Uterus (tissue), 4 donors: ENCODE data around the gene CAMK1D. TPM values are rescaled to one million over a fixed set of nuclear protein-coding genes. Genes with fewer than 3 reads are reported as not detected.

ENCODE experiments used
- DNase-seq, 2 donors: peaks; one replicate each; pipeline ENCODE4 v3.0.0-alpha.2; 2019 to 2020
- H3K27ac ChIP-seq, 2 donors: fragments of 200-600 bp; sonication (generic); 1 replicate in 1 of 2; 2 replicates in 1 of 2; pipeline ENCODE4 v1.5.1; 2016 to 2018
- H3K27me3 ChIP-seq, 2 donors: fragments of 200-600 bp; sonication (generic); one replicate each; pipeline ENCODE4 v1.5.1; 2018 to 2019; ENCODE audit warnings: control low read depth in 1 of 2
- H3K36me3 ChIP-seq, 2 donors: fragments of 200-600 bp; sonication (generic); one replicate each; pipeline ENCODE4 v1.5.1; 2019; ENCODE audit warnings: control low read depth in 1 of 2
- H3K4me1 ChIP-seq, 2 donors: fragments of 200-600 bp; sonication (generic); one replicate each; pipeline ENCODE4 v1.5.1; 2018 to 2019; ENCODE audit warnings: control low read depth in 1 of 2
- H3K4me3 ChIP-seq, 2 donors: fragments of 200-600 bp; sonication (generic); 1 replicate in 1 of 2; 2 replicates in 1 of 2; pipeline ENCODE4 v1.5.1; 2018 to 2019; ENCODE audit warnings: mild to moderate bottlenecking in 1 of 2
- H3K9me3 ChIP-seq, 2 donors: fragments of 200-600 bp; sonication (generic); one replicate each; pipeline ENCODE4 v1.5.1; 2019; ENCODE audit warnings: control low read depth in 1 of 2
- POLR2A ChIP-seq, 2 donors: fragments of 450-650 bp; IDR thresholded peaks; one replicate each; pipeline ENCODE4 v1.6.1; 2016; ENCODE audit warnings: antibody characterized with exemption in 2 of 2, mild to moderate bottlenecking in 1 of 2, moderate library complexity in 1 of 2
- intact Hi-C: fragments of 100-400 bp; cut with DNase I; formaldehyde crosslinking; loops from one replicate; pipeline ENCODE4 v1.15.1; 2023; ENCODE audit warnings: low total_unique reads
- total RNA-seq, 4 donors: library from RNA; depleted of rRNA in 3 of 4; stranded (reverse); fragments of >200 nt in 3 of 4; gene quantifications; one replicate each; pipeline versions ENCODE4 v1.1.0 to v1.2.4, GENCODE V29; 2014 to 2023
- TF ChIP-seq, protein P1 (sequence below), 4 experiments: fragments of 200-600 bp in 2 of 4; fragments of 450-650 bp in 2 of 4; sonication (generic) in 2 of 4; IDR thresholded peaks; one replicate each; pipeline ENCODE4 v1.5.1; 2016 to 2019; ENCODE audit warnings: antibody characterized with exemption in 4 of 4, mild to moderate bottlenecking in 2 of 4, moderate library complexity in 1 of 4
- donor health status: DM: yes; HTN: yes; CAD: no.

Gene CAMK1D
- total RNA-seq, 4 donors from 2014 or later = 3.5 to 48.4 (median 10.8) TPM

DNA sequence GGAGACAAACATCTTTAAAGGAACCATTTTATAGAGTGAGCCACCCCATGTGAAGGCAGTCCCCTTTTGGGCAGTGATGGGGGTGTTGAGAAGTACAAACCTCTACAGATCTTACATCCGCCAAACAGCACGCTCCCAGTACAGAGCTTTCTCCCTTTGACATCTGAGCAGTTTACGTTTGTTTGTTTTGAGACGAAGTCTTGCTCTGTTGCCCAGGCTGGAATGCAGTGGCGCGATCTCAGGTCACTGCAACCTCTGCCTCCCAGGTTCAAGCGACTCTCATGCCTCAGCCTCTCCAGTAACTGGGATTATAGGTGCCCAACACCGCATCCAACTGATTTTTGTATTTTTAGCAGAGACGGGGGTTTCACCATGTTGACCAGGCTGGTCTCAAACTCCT, 523.2 kb downstream of the CAMK1D start:
- intact Hi-C loops = no loop called here
- Histone ChIP-seq H3K27ac (no peak overlapping the region), H3K27me3 (no peaks in the 10 kb centered on the region)

DNA sequence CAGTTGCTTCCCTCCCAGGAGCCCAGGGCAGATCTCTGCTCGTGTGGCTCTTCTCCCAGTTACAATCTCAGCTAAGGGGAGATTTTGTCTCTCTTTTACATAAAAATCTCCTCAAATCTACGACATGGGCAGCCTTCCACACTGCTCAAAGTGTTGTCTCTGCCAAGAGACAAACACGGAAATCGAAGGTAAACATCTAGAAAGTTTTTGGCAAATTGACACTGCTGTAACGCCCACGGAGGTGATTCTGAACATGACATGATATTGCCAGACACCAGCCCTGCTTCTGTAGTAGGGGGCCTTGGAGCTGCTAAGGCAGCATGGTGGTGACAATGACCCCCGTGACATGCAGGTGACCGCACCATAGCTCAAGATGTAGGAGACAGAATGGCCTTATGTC, 523.8 kb downstream of the CAMK1D start:
- intact Hi-C loops = no loop called here
- Histone ChIP-seq H3K4me1 (peaks cover 7 to 9% of the 10 kb centered on the region in 2 donors), H3K27me3 (no peaks in the 10 kb centered on the region), H3K36me3 (no peaks in the 10 kb centered on the region), H3K27ac (peak overlapping the region in 1 of 2 donors; percentile 28), H3K4me3 (no peak overlapping the region), H3K9me3 (no peaks in the 10 kb centered on the region)
- no peak for DNase-seq
- TF ChIP-seq, protein P1, sequence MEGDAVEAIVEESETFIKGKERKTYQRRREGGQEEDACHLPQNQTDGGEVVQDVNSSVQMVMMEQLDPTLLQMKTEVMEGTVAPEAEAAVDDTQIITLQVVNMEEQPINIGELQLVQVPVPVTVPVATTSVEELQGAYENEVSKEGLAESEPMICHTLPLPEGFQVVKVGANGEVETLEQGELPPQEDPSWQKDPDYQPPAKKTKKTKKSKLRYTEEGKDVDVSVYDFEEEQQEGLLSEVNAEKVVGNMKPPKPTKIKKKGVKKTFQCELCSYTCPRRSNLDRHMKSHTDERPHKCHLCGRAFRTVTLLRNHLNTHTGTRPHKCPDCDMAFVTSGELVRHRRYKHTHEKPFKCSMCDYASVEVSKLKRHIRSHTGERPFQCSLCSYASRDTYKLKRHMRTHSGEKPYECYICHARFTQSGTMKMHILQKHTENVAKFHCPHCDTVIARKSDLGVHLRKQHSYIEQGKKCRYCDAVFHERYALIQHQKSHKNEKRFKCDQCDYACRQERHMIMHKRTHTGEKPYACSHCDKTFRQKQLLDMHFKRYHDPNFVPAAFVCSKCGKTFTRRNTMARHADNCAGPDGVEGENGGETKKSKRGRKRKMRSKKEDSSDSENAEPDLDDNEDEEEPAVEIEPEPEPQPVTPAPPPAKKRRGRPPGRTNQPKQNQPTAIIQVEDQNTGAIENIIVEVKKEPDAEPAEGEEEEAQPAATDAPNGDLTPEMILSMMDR (IDR thresholded peaks at IDR 0.05) = no peak
- TF ChIP-seq POLR2A (IDR thresholded peaks at IDR 0.05) = no peak

More for the DNA sequence above, 523.2 kb downstream of the CAMK1D start:
- no peaks in the 10 kb centered on the region for H3K36me3 ChIP-seq
- TF ChIP-seq, protein P1 (IDR thresholded peaks at IDR 0.05) = no peak
- no peak for TF ChIP-seq POLR2A (IDR thresholded peaks at IDR 0.05)
- no peaks in the 10 kb centered on the region for H3K9me3 ChIP-seq
- peaks cover 7 to 9% of the 10 kb centered on the region in 2 donors for H3K4me1 ChIP-seq
- H3K4me3 ChIP-seq = no peak overlapping the region
- no peak for DNase-seq

DNA sequence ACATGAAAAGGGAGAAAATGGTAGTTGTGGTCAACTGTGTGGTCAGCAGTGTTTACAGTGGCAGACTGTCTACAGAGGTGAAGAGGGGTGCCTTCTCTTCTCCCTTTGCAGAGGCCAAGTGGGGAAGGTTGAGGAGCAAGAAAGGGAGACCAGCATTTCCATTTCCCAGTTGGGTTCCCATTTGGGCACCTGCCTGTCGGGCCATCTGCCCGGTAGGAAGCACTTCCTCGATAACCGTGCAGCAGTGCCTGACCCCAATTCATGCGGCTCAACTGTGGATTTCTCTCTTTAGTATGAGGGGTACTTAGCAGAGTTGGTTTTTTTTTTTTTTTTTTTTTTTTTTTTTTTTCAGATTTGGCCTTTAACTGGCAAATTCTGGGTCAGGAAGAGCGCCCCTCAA, 525.2 kb downstream of the CAMK1D start:
- Histone ChIP-seq H3K27ac (no peak overlapping the region), H3K9me3 (no peaks in the 10 kb centered on the region)

DNA sequence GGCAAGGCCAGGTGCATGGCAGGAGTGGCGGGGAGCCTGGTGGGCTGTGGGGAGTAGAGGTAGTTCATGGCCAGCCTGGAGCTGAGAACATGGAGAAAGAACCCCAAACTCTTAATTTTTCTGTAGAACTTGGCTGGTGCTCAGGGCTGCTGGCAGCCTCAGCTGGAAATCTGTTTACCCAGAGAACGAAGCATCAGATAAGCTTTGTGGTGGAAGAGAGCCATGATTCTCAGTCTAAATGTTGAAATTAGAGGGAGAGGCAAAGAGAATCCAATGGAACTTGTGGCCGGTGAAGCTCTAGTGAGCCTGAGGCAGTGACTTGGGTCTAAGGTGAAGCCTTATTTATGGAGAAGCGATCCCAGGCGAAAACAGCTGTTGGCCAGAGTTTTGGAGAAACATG, 525.8 kb downstream of the CAMK1D start:
- H3K36me3 ChIP-seq = no peaks in the 10 kb centered on the region
- no peaks in the 10 kb centered on the region for H3K9me3 ChIP-seq
- peak overlapping the region; percentile 34 to 35 for H3K27ac ChIP-seq
- no peaks in the 10 kb centered on the region for H3K27me3 ChIP-seq
- peak; percentile 20 to 45 for DNase-seq
- intact Hi-C loops = no loop called here
- no peak for TF ChIP-seq POLR2A (IDR thresholded peaks at IDR 0.05)
- TF ChIP-seq, protein P1 (IDR thresholded peaks at IDR 0.05) = no peak
- H3K4me3 ChIP-seq = no peak overlapping the region
- H3K4me1 ChIP-seq = peaks cover 7 to 9% of the 10 kb centered on the region in 2 donors

More for the DNA sequence above, 525.2 kb downstream of the CAMK1D start:
- peaks cover 7 to 9% of the 10 kb centered on the region in 2 donors for H3K4me1 ChIP-seq
- DNase-seq = no peak
- TF ChIP-seq POLR2A (IDR thresholded peaks at IDR 0.05) = no peak
- no peak overlapping the region for H3K4me3 ChIP-seq
- no peaks in the 10 kb centered on the region for H3K36me3 ChIP-seq
- intact Hi-C loops = no loop called here
- no peaks in the 10 kb centered on the region for H3K27me3 ChIP-seq

DNA sequence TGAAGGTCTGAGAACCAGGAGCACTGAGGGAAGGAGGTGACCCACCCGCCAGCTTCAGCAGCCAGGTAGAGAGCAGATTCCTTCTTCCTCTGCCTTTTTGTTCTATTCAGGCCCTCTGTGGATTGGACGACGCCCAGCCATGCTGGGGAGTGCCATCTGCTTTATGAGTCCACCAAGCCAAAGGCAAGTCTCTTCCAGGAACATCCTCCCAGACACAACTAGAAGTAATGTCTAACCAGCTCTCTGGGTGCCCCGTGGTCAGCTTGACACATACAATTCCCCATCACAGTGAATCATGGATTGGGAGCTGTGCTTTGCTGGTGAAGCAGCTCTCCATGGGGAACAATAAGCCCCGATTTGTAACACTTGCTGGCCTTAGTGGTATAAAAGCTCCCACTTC, 526.9 kb downstream of the CAMK1D start:
- TF ChIP-seq POLR2A (IDR thresholded peaks at IDR 0.05) = no peak
- TF ChIP-seq, protein P1 (IDR thresholded peaks at IDR 0.05) = no peak

DNA sequence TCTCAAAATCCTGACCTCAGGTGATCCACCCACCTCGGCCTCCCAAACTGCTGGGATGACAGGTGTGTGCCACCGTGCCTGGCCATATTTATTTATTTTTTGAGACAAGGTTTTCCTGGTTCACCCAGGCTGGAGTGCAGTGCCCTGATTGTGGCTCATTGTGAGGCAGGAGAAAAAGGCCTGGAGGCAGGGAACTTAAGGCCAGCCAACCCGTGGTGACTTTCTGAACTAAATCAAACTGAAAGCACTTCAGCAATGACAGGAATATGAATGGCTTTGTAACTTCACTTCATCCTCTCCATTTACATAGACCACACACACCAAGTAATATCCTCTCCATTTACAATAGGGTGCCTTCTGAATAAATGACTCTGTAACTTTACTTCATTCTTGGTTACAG, 527.8 kb downstream of the CAMK1D start:
- Histone ChIP-seq H3K4me1 (peaks cover 7 to 9% of the 10 kb centered on the region in 2 donors), H3K27me3 (no peaks in the 10 kb centered on the region), H3K9me3 (no peaks in the 10 kb centered on the region), H3K27ac (no peak overlapping the region), H3K4me3 (no peak overlapping the region), H3K36me3 (no peaks in the 10 kb centered on the region)
- TF ChIP-seq POLR2A (IDR thresholded peaks at IDR 0.05) = no peak
- TF ChIP-seq, protein P1 (IDR thresholded peaks at IDR 0.05) = no peak
- no peak for DNase-seq
- intact Hi-C loops = no loop called here

More for the DNA sequence above, 526.9 kb downstream of the CAMK1D start:
- no peak for DNase-seq
- peak overlapping the region; percentile 15 to 49 for H3K27ac ChIP-seq
- no peaks in the 10 kb centered on the region for H3K36me3 ChIP-seq
- peaks cover 7 to 9% of the 10 kb centered on the region in 2 donors for H3K4me1 ChIP-seq
- no peak overlapping the region for H3K4me3 ChIP-seq
- no peaks in the 10 kb centered on the region for H3K9me3 ChIP-seq
- no peaks in the 10 kb centered on the region for H3K27me3 ChIP-seq
- intact Hi-C loops = no loop called here
